ENCODE data around the gene ASMTL. TPM values are rescaled to one million over a fixed set of nuclear protein-coding genes. Genes with fewer than 3 reads are reported as not detected.
A peak's percentile ranks its signal among the peaks of the same experiment; 100 is the strongest.
"Not testable (repeated sequence)": the region's sequence is repeated elsewhere in the genome, so short reads cannot be mapped to it uniquely, and the experiment has no call there.

ASMTL gene
- total RNA-seq, 1 donor from 2014 or later: 33.1 TPM

GRCh38 chrX:1446984-1447968 is 5.4 kb downstream of the ASMTL start:
- ATAC-seq; intact Hi-C loops (cut with DNase I): not testable (repeated sequence)
- peak; percentile 23 for DNase-seq (ENCODE audit: missing footprints)

- intact Hi-C loops (cut with DNase I): no loop called here
- DNase-seq (ENCODE audit: missing footprints): no peak
- no peak for ATAC-seq
Measured at GRCh38 chrX:1444561-1445500, 7.9 kb downstream of the ASMTL start.

- no peak for DNase-seq (ENCODE audit: missing footprints)
- no peak for ATAC-seq
- intact Hi-C loops (cut with DNase I): no loop called here
Measured at GRCh38 chrX:1443496-1444075, 9.1 kb downstream of the ASMTL start.

- intact Hi-C loops (cut with DNase I): no loop called here
- DNase-seq (ENCODE audit: missing footprints) (peak; percentile 20), ATAC-seq (peak; percentile 16)
Measured at GRCh38 chrX:1442724-1443367, 9.9 kb downstream of the ASMTL start.

GRCh38 chrX:1442016-1442665 is 10.6 kb downstream of the ASMTL start:
- DNase-seq (ENCODE audit: missing footprints): peak; percentile 52
- ATAC-seq: no peak
- intact Hi-C loops (cut with DNase I): no loop called here

- intact Hi-C loops (cut with DNase I): no loop called here
- DNase-seq (ENCODE audit: missing footprints) (no peak), ATAC-seq (no peak)
Measured at GRCh38 chrX:1440506-1440905, 12.2 kb downstream of the ASMTL start.

- no peak for ATAC-seq
- intact Hi-C loops (cut with DNase I): no loop called here
- DNase-seq (ENCODE audit: missing footprints): no peak
Measured at GRCh38 chrX:1435241-1435895, 17.3 kb downstream of the ASMTL start.

GRCh38 chrX:1434871-1435240 is 17.9 kb downstream of the ASMTL start:
- no peak for ATAC-seq
- intact Hi-C loops (cut with DNase I): no loop called here
- DNase-seq (ENCODE audit: missing footprints): no peak

- DNase-seq (ENCODE audit: missing footprints) (no peak), ATAC-seq (no peak)
- intact Hi-C loops (cut with DNase I): no loop called here
Measured at GRCh38 chrX:1433646-1434357, 18.9 kb downstream of the ASMTL start.

- ATAC-seq: no peak
- intact Hi-C loops (cut with DNase I): no loop called here
- DNase-seq (ENCODE audit: missing footprints): no peak
Measured at GRCh38 chrX:1430451-1430850, 22.3 kb downstream of the ASMTL start.

GRCh38 chrX:1427756-1428155 is 25.0 kb downstream of the ASMTL start:
- no peak for DNase-seq (ENCODE audit: missing footprints)
- ATAC-seq: no peak
- intact Hi-C loops (cut with DNase I): no loop called here

- DNase-seq (ENCODE audit: missing footprints); intact Hi-C loops (cut with DNase I); ATAC-seq: not testable (repeated sequence)
Measured at GRCh38 chrX:1426321-1426720, 26.4 kb downstream of the ASMTL start.

GRCh38 chrX:1425381-1425780 is 27.3 kb downstream of the ASMTL start:
- intact Hi-C loops (cut with DNase I): no loop called here
- DNase-seq (ENCODE audit: missing footprints): no peak
- no peak for ATAC-seq

GRCh38 chrX:1424147-1424851 is 28.4 kb downstream of the ASMTL start:
- intact Hi-C loops (cut with DNase I): no loop called here
- no peak for DNase-seq (ENCODE audit: missing footprints)
- no peak for ATAC-seq

GRCh38 chrX:1423215-1423614 is 29.5 kb downstream of the ASMTL start:
- no peak for DNase-seq (ENCODE audit: missing footprints)
- ATAC-seq: no peak
- intact Hi-C loops (cut with DNase I): no loop called here

- intact Hi-C loops (cut with DNase I): no loop called here
- no peak for DNase-seq (ENCODE audit: missing footprints)
- no peak for ATAC-seq
Measured at GRCh38 chrX:1422135-1422465, 30.6 kb downstream of the ASMTL start.

Data from Right ventricle myocardium inferior (tissue), 1 donor.